Brain microvascular endothelial cell (primary cell): ENCODE measurements around the gene IFT74.

ENCODE experiments used
- DNase-seq: peaks from one replicate; pipeline ENCODE4 v3.0.0-alpha.2; 2020
- H3K27ac ChIP-seq: fragments of 250-450 bp; sonication (Bioruptor Pico); 2 replicates; pipeline ENCODE4 v1.5.1; 2020; ENCODE audit warnings: mild to moderate bottlenecking, moderate library complexity
- H3K27me3 ChIP-seq: fragments of 250-450 bp; sonication (Bioruptor Pico); replicated peaks from 2 replicates; pipeline ENCODE4 v1.5.1; 2020; ENCODE audit warnings: mild to moderate bottlenecking
- H3K36me3 ChIP-seq: fragments of 250-450 bp; sonication (Bioruptor Pico); replicated peaks from 2 replicates; pipeline ENCODE4 v1.5.1; 2020; ENCODE audit warnings: mild to moderate bottlenecking
- H3K4me3 ChIP-seq: 2 replicates; pipeline ENCODE4 v1.5.1; 2011; ENCODE audit warnings: low read depth, mild to moderate bottlenecking, control low read depth, low read length, moderate library complexity
- in situ Hi-C: cut with HindIII; loops from 2 replicates; pipeline ENCODE4 v1.10.0; 2017; ENCODE audit warnings: low sequenced_read_pairs, low pct_ligation_motif_present
- TF ChIP-seq, protein P1 (sequence below): IDR thresholded peaks from 2 replicates; pipeline ENCODE4 v1.5.1; 2011; ENCODE audit warnings: low read depth, mild to moderate bottlenecking, moderate library complexity, low read length, control low read depth, inconsistent platforms; ENCODE audit errors: missing control alignments

Gene IFT74

DNA sequence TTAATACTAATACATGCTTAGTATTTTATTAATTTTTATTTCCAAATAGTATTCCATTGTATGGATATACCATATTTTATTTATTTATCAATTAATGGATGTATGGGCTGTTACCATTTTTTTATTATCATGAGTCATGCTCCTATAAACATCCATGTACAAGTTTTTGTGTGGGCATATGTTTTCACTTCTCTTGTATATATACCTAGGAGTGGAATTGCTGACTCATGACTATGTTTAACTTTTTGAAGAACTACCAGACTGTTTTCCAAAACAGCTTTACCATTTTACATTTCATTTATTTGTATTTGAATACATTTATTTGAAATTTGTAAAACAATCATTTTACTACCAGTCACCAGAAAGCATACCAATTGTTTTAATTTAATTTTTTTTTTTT is 63.4 kb downstream of the IFT74 start:
- no peaks in the 10 kb centered on the region for H3K36me3 ChIP-seq
- no peak overlapping the region for H3K4me3 ChIP-seq
- in situ Hi-C loops: no loop called here
- H3K27me3 ChIP-seq: no peaks in the 10 kb centered on the region
- no peak overlapping the region for H3K27ac ChIP-seq
- TF ChIP-seq, protein P1, sequence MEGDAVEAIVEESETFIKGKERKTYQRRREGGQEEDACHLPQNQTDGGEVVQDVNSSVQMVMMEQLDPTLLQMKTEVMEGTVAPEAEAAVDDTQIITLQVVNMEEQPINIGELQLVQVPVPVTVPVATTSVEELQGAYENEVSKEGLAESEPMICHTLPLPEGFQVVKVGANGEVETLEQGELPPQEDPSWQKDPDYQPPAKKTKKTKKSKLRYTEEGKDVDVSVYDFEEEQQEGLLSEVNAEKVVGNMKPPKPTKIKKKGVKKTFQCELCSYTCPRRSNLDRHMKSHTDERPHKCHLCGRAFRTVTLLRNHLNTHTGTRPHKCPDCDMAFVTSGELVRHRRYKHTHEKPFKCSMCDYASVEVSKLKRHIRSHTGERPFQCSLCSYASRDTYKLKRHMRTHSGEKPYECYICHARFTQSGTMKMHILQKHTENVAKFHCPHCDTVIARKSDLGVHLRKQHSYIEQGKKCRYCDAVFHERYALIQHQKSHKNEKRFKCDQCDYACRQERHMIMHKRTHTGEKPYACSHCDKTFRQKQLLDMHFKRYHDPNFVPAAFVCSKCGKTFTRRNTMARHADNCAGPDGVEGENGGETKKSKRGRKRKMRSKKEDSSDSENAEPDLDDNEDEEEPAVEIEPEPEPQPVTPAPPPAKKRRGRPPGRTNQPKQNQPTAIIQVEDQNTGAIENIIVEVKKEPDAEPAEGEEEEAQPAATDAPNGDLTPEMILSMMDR: no peak
- DNase-seq: no peak

DNA sequence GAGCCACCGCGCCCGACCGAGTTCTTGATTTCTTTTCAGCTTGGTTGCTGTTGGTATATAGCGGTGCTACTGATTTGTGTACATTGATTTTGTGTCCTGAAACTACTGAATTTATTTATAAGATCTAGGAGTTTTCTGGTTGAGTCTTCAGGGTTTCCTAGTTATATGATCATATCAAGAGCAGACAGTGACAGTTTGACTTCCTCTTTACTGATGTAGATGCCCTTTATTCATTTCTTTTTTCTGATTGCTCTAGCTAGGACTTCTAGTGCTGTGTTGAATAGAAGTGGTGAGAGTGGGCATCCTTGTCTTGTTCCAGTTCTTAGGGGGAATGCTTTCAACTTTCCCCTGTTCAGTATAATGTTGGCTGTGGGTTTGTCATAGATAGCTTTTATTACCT is 66.7 kb downstream of the IFT74 start:
- H3K36me3 ChIP-seq: no peaks in the 10 kb centered on the region
- H3K4me3 ChIP-seq: no peak overlapping the region
- in situ Hi-C loops: no loop called here
- TF ChIP-seq, protein P1: no peak
- no peaks in the 10 kb centered on the region for H3K27me3 ChIP-seq
- H3K27ac ChIP-seq: no peak overlapping the region
- DNase-seq: no peak

DNA sequence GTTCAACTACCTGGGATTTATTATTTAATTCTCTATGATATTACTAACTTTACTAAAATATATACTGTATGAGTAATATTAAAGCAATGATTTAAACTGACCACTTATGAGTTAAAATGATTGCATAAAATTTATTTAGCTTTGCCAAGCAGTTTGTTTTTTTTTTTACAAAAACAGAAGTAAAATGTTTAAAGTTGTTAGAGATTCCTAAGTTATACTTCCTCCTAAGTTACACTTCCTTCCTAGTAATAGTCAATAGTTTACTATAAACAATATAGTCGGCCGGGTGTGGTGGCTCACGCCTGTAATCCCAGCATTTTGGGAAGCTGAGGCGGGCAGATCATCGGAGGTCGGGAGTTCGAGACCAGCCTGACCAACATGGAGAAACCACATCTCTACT is 73.0 kb downstream of the IFT74 start:
- no peak for DNase-seq
- H3K27ac ChIP-seq: no peak overlapping the region
- in situ Hi-C loops: no loop called here
- H3K36me3 ChIP-seq: no peaks in the 10 kb centered on the region
- H3K4me3 ChIP-seq: no peak overlapping the region
- H3K27me3 ChIP-seq: no peaks in the 10 kb centered on the region
- TF ChIP-seq, protein P1: no peak

DNA sequence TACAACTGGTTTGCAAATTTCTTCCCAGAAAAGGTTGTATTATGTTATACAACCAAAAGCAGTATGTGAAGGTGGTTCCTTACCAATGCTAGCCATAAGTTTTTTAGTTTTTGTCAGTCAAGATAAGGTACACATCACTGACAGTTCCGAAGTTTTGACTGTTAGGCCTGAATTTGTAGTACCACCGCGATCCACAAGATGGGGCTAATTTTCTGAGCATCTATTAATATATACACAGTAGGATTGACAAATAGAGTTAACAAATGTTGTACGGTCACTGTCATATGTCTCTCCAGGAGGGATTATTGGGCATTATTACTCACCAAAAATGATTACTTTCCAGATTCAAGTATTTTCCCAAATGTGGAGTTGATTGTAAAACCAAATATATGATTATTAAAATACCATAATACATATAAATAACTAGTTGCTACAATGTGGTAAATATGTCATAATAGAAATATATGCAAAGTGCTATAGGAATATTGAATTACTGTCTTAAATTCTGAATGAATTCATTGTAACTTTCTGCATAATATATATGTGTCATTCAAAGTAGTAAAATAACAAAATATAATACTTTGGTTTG is 77.7 kb downstream of the IFT74 start:
- Histone ChIP-seq H3K27me3 (no peaks in the 10 kb centered on the region), H3K4me3 (no peak overlapping the region), H3K36me3 (no peaks in the 10 kb centered on the region), H3K27ac (no peak overlapping the region)
- peak; percentile 70 for DNase-seq
- TF ChIP-seq, protein P1: peak; percentile 81
- in situ Hi-C loops: no loop called here

DNA sequence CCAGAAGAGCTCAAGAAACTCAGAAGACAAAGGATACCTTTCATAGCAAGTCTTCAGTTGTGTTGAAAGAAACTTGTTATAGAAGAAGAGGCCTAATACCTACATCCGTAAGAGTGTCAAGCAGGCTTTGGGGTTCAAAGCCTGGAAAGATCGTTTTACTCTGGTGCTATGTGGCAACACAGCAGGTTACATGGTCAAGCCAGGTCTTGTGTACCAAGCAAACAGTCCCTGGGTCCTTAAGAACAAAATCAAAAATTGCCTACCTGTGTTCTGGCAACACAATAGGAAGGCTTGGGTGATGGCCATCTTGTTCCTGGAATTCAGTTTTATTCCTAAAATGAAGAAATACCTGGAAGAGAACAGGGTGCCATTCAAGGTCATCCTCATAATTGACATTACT is 81.3 kb downstream of the IFT74 start:
- Histone ChIP-seq H3K36me3 (no peaks in the 10 kb centered on the region), H3K4me3 (no peak overlapping the region), H3K27me3 (no peaks in the 10 kb centered on the region), H3K27ac (no peak overlapping the region)
- no peak for DNase-seq
- in situ Hi-C loops: no loop called here
- TF ChIP-seq, protein P1: no peak

DNA sequence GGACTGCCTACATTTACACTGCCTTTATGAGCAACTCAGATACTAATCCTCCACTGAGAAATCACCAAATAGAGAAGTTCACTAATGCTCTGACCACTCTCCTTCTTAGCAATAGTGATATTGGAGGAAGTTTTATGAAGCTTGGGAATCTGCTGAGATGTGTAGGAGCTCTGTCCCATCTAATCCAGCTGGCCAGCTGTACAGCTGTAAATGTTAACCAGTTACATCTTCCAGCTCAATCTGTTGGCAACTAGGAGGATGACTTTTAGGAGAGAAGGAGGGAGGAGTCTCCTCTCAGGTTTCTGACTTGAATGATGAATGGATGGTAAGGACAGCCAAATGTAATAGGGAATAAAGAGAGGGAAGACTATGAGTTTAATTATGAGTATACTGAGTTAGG is 85.5 kb downstream of the IFT74 start:
- no peak overlapping the region for H3K4me3 ChIP-seq
- H3K36me3 ChIP-seq: no peaks in the 10 kb centered on the region
- in situ Hi-C loops: no loop called here
- DNase-seq: no peak
- H3K27me3 ChIP-seq: no peaks in the 10 kb centered on the region
- TF ChIP-seq, protein P1: no peak
- H3K27ac ChIP-seq: no peak overlapping the region
